SU-DHL-6 (cell line): ENCODE results near the gene NTPCR.

ENCODE experiments used
- H2AFZ ChIP-seq: fragments of 200-600 bp; sonication (generic); 2 replicates; pipeline ENCODE4 v1.6.1; 2014; ENCODE audit warnings: low read depth, mild to moderate bottlenecking, moderate library complexity, mixed read lengths, antibody characterized with exemption, low read length; ENCODE audit not compliant: severe bottlenecking
- H3F3A ChIP-seq: fragments of 200-600 bp; shearing (Covaris generic); 2 replicates; pipeline ENCODE4 v1.6.0; 2016; ENCODE audit warnings: antibody characterized with exemption, mild to moderate bottlenecking; ENCODE audit not compliant: insufficient read depth
- H3K27ac ChIP-seq: fragments of 200-600 bp; sonication (generic); 2 replicates; pipeline ENCODE4 v1.5.1; 2016; ENCODE audit warnings: low read depth, mild to moderate bottlenecking, low read length, moderate library complexity, mixed read lengths
- H3K27me3 ChIP-seq: fragments of 200-600 bp; sonication (generic), shearing (Covaris generic); 2 replicates; pipeline ENCODE4 v1.6.0; 2014; ENCODE audit warnings: mild to moderate bottlenecking, low read length
- H3K36me3 ChIP-seq: fragments of 200-600 bp; sonication (generic); 2 replicates; pipeline ENCODE4 v1.6.1; 2014; ENCODE audit warnings: mild to moderate bottlenecking, low read length, mixed read lengths
- H3K4me2 ChIP-seq: fragments of 300-600, 200-600 bp; shearing (Covaris generic), sonication (generic); 2 replicates; pipeline ENCODE4 v1.6.0; 2014; ENCODE audit warnings: low read length, low read depth, mild to moderate bottlenecking; ENCODE audit not compliant: poor library complexity, severe bottlenecking
- H3K4me3 ChIP-seq: fragments of 200-600 bp; sonication (generic); 2 replicates; pipeline ENCODE4 v1.5.1; 2014; ENCODE audit warnings: antibody characterized with exemption, low read length, mild to moderate bottlenecking, mixed read lengths; ENCODE audit not compliant: insufficient read depth, poor library complexity, severe bottlenecking
- H3K79me2 ChIP-seq: fragments of 200-600 bp; sonication (generic); 2 replicates; pipeline ENCODE4 v1.6.1; 2014; ENCODE audit warnings: mild to moderate bottlenecking, low read length, moderate library complexity; ENCODE audit not compliant: insufficient read depth
- H3K9ac ChIP-seq: fragments of 200-600 bp; sonication (generic); 2 replicates; pipeline ENCODE4 v1.7.0; 2014; ENCODE audit warnings: mild to moderate bottlenecking, low read length
- H3K9me2 ChIP-seq: fragments of 200-600 bp; sonication (generic); replicated peaks from 2 replicates; pipeline ENCODE4 v1.6.1; 2014; ENCODE audit warnings: low read length; ENCODE audit not compliant: insufficient read depth
- H3K9me3 ChIP-seq: fragments of 200-600 bp; sonication (generic); 2 replicates; pipeline ENCODE4 v1.6.1; 2014; ENCODE audit warnings: low read length, mixed read lengths; ENCODE audit not compliant: insufficient read depth
- H4K20me1 ChIP-seq: fragments of 200-600 bp; sonication (generic); 2 replicates; pipeline ENCODE4 v1.6.1; 2014; ENCODE audit warnings: low read depth, mild to moderate bottlenecking, antibody characterized with exemption, low read length, moderate library complexity, mixed read lengths
- EZH2phosphoT487 ChIP-seq: fragments of 200-600 bp; sonication (generic), shearing (Covaris generic); conservative IDR thresholded peaks from 2 replicates; pipeline ENCODE4 v1.6.1; 2018; ENCODE audit warnings: mild to moderate bottlenecking, antibody characterized with exemption, low read length, moderate library complexity, mixed read lengths
- TF ChIP-seq, protein P1 (sequence below): fragments of 200-600 bp; sonication (generic); IDR thresholded peaks from one replicate; pipeline ENCODE4 v1.5.1; 2017; ENCODE audit warnings: antibody characterized with exemption, mild to moderate bottlenecking, low read length, moderate library complexity; ENCODE audit not compliant: insufficient read depth, poor library complexity, severe bottlenecking

The NTPCR gene

DNA sequence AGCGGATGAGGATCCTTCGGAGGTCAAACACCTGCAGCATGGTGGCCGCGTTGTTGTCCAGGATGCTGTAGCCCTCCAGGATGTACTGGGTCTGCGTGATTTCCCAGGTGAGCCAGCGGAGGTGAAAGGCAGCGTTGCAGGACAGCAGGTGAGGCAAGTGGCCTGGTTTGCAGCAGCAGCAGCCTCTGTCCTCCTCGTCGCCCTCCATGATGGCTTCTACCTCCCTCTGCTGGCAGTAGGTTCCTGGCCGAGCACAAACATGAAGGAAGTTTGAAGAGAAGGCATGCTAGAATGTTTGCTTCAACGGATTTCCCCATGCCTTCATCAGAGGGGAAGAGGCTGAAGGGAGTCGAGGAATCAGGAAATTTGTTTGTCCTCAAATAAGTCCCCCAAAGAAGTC, 74.7 kb downstream of the NTPCR start:
- Histone ChIP-seq H4K20me1 (no peaks in the 10 kb centered on the region), H3K27ac (no peak overlapping the region), H3K9ac (no peak overlapping the region), H3K4me3 (no peak overlapping the region), H3K79me2 (no peaks in the 10 kb centered on the region), H3K27me3 (no peaks in the 10 kb centered on the region), H2AFZ (no peak overlapping the region), H3K9me3 (no peaks in the 10 kb centered on the region), H3K36me3 (no peaks in the 10 kb centered on the region), H3K9me2 (no peaks in the 10 kb centered on the region), H3K4me2 (no peak overlapping the region), H3F3A (no peaks in the 10 kb centered on the region)
- no peak for TF ChIP-seq EZH2phosphoT487
- TF ChIP-seq, protein P1, sequence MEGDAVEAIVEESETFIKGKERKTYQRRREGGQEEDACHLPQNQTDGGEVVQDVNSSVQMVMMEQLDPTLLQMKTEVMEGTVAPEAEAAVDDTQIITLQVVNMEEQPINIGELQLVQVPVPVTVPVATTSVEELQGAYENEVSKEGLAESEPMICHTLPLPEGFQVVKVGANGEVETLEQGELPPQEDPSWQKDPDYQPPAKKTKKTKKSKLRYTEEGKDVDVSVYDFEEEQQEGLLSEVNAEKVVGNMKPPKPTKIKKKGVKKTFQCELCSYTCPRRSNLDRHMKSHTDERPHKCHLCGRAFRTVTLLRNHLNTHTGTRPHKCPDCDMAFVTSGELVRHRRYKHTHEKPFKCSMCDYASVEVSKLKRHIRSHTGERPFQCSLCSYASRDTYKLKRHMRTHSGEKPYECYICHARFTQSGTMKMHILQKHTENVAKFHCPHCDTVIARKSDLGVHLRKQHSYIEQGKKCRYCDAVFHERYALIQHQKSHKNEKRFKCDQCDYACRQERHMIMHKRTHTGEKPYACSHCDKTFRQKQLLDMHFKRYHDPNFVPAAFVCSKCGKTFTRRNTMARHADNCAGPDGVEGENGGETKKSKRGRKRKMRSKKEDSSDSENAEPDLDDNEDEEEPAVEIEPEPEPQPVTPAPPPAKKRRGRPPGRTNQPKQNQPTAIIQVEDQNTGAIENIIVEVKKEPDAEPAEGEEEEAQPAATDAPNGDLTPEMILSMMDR, result no peak

DNA sequence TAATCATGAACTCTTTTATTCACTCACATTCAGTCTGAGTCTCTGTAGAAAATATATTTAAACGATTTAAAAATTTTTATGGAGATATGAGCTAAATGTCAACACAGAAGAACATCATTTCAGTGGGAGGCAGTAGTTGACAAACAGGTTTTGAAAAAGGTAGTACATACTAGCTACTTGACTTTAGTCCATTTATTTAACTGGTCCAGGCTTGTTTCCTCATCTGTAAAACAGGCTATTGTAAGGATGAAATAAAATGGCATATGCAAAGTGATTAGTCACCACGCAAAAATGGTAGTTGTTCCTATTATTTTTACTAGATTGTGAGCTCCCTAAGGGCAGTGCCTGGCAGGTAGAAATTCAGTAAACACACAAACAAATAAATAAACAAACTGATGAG, 75.2 kb downstream of the NTPCR start:
- no peak overlapping the region for H3K4me2 ChIP-seq
- no peaks in the 10 kb centered on the region for H3K27me3 ChIP-seq
- no peaks in the 10 kb centered on the region for H3K79me2 ChIP-seq
- H3K36me3 ChIP-seq, result no peaks in the 10 kb centered on the region
- TF ChIP-seq, protein P1, result no peak
- no peak for TF ChIP-seq EZH2phosphoT487
- H2AFZ ChIP-seq, result no peak overlapping the region
- no peaks in the 10 kb centered on the region for H3K9me2 ChIP-seq
- H4K20me1 ChIP-seq, result no peaks in the 10 kb centered on the region
- H3K4me3 ChIP-seq, result no peak overlapping the region
- H3K27ac ChIP-seq, result no peak overlapping the region
- no peak overlapping the region for H3K9ac ChIP-seq
- H3K9me3 ChIP-seq, result no peaks in the 10 kb centered on the region
- H3F3A ChIP-seq, result no peaks in the 10 kb centered on the region

DNA sequence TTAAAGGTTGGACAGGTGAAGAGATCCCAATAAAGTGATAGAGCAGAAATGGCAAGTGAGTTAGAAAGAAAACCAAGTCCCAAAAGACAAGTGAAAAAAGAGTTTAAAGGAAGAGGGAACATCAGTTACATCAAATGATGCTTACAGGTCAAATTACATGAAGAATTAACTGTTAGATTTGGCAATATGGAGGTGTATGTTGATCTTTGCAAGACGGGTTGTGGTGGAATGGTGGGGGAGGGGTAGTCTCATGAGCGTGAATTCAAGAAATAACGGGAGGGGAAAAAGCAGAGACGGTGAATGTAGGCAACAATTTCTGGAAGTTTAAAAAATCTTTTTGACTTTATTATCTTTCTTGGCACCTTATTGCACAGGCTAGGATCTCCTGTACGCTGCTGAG, 76.6 kb downstream of the NTPCR start:
- Histone ChIP-seq H3K9me3 (no peaks in the 10 kb centered on the region), H4K20me1 (no peaks in the 10 kb centered on the region), H3F3A (no peaks in the 10 kb centered on the region), H3K27ac (no peak overlapping the region), H3K36me3 (no peaks in the 10 kb centered on the region), H2AFZ (no peak overlapping the region), H3K4me3 (no peak overlapping the region), H3K27me3 (no peaks in the 10 kb centered on the region), H3K9me2 (no peaks in the 10 kb centered on the region), H3K4me2 (no peak overlapping the region), H3K9ac (no peak overlapping the region), H3K79me2 (no peaks in the 10 kb centered on the region)
- TF ChIP-seq, protein P1, result no peak
- no peak for TF ChIP-seq EZH2phosphoT487
